A673 (cell line): ENCODE measurements around the gene DNAH2. TPM values are rescaled to one million over a fixed set of nuclear protein-coding genes. Genes with fewer than 3 reads are reported as not detected.
A peak's percentile ranks its signal among the peaks of the same experiment; 100 is the strongest.
"Not testable (repeated sequence)": the region's sequence is repeated elsewhere in the genome, so short reads cannot be mapped to it uniquely, and the experiment has no call there.

Experiments
- BruUV-seq: library from RNA; stranded (reverse); fragments of 400-500 nt; replicated peaks from 2 replicates; lab custom pipeline; 2021; lab: Mats Ljungman, UMichigan
- CTCF ChIA-PET: fragments of 300-600 bp; sonication (Branson Sonifier 250); formaldehyde crosslinking; loops from one replicate; lab custom pipeline; 2022; ENCODE audit warnings: antibody characterized with exemption; lab: Charles Lee
- POLR2A ChIA-PET: fragments of 300-600 bp; sonication (Branson Sonifier 250); formaldehyde crosslinking; loops from one replicate; lab custom pipeline; 2022; ENCODE audit warnings: antibody characterized with exemption; ENCODE audit not compliant: low non-redundant PET; lab: Charles Lee
- DNase-seq: peaks from one replicate; pipeline ENCODE4 v3.0.0-alpha.2; 2015; ENCODE audit warnings: low spot score
- H3K27ac ChIP-seq: fragments of 200-600 bp; sonication (generic); 2 replicates; pipeline ENCODE4 v1.5.1; 2016; ENCODE audit warnings: mixed run types, low read depth, mild to moderate bottlenecking, mixed read lengths, antibody characterized with exemption, low read length; ENCODE audit not compliant: poor library complexity, severe bottlenecking
- H3K27me3 ChIP-seq: fragments of 200-600 bp; sonication (generic); replicated peaks from 2 replicates; pipeline ENCODE4 v1.6.1; 2017; ENCODE audit warnings: mixed run types, low read depth, mild to moderate bottlenecking, mixed read lengths, antibody characterized with exemption, low read length; ENCODE audit not compliant: insufficient read depth, poor library complexity
- H3K36me3 ChIP-seq: fragments of 200-600 bp; sonication (generic); 2 replicates; pipeline ENCODE4 v1.6.1; 2016; ENCODE audit warnings: mixed run types, mild to moderate bottlenecking, mixed read lengths, antibody characterized with exemption, low read length; ENCODE audit not compliant: insufficient read depth, poor library complexity, severe bottlenecking
- H3K4me1 ChIP-seq: fragments of 200-600 bp; sonication (generic); 2 replicates; pipeline ENCODE4 v1.6.1; 2017; ENCODE audit warnings: mixed run types, mild to moderate bottlenecking, mixed read lengths, antibody characterized with exemption, low read length; ENCODE audit not compliant: insufficient read depth, poor library complexity, severe bottlenecking
- H3K4me3 ChIP-seq: fragments of 200-600 bp; sonication (generic); 2 replicates; pipeline ENCODE4 v1.5.1; 2016; ENCODE audit warnings: low read depth, mixed run types, mild to moderate bottlenecking, mixed read lengths, low read length; ENCODE audit not compliant: poor library complexity, severe bottlenecking
- H3K9me3 ChIP-seq: fragments of 200-600 bp; sonication (generic); 2 replicates; pipeline ENCODE4 v1.6.1; 2016; ENCODE audit warnings: mixed run types, low read depth, mild to moderate bottlenecking, mixed read lengths, antibody characterized with exemption, low read length; ENCODE audit not compliant: poor library complexity, severe bottlenecking
- CTCF ChIP-seq: fragments of 300-800, 200-600 bp; sonication (generic); conservative IDR thresholded peaks from 2 replicates; pipeline ENCODE4 v1.5.1; 2017; ENCODE audit warnings: low read depth, mild to moderate bottlenecking, antibody characterized with exemption, low read length, moderate library complexity, mixed read lengths
- EZH2 ChIP-seq: fragments of 200-600 bp; sonication (generic); IDR thresholded peaks from 2 replicates; pipeline ENCODE4 v1.6.1; 2017; ENCODE audit warnings: borderline replicate concordance, low read depth, mild to moderate bottlenecking, mixed read lengths, antibody characterized with exemption, low read length; ENCODE audit not compliant: poor library complexity, severe bottlenecking
- intact Hi-C: fragments of 100-400 bp; cut with micrococcal nuclease; formaldehyde crosslinking; loops from one replicate; pipeline ENCODE4 v1.10.0; 2022; ENCODE audit not compliant: unreplicated experiment
- total RNA-seq: library from RNA; stranded (reverse); gene quantifications from 2 replicates; pipeline ENCODE4 v1.2.3, GENCODE V29; 2021

The DNAH2 gene
- total RNA-seq, 1 experiment from 2014 or later, result 0.15 TPM

- intact Hi-C loops, result loop anchor here (1.0 to 5.0 kb wide), 4 partner anchors 34 to 194 kb away; no protein-coding TSS in a partner anchor
- TF ChIP-seq EZH2, result no peak
- TF ChIP-seq CTCF, result peak; percentile 74
- no peak overlapping the region for H3K27ac ChIP-seq
- POLR2A ChIA-PET, result no interaction called here
- CTCF ChIA-PET, result interaction anchor here (0.7 to 1.4 kb wide), 5 partner anchors 28 to 256 kb away, joined by 3 to 11 read pairs (median 6); no protein-coding TSS in a partner anchor
- no TSS peak for BruUV-seq
- H3K27me3 ChIP-seq, result no peaks in the 10 kb centered on the region
- peak; percentile 80 for DNase-seq
- H3K4me1 ChIP-seq, result peaks cover 12% of the 10 kb centered on the region
- H3K9me3 ChIP-seq, result no peaks in the 10 kb centered on the region
- no peaks in the 10 kb centered on the region for H3K36me3 ChIP-seq
- no peak overlapping the region for H3K4me3 ChIP-seq
These were observed 145.3 kb downstream of the DNAH2 start for GRCh38 chr17:7862692-7863437.

GRCh38 chr17:7864384-7864783, 146.8 kb downstream of the DNAH2 start:
- H3K4me1 ChIP-seq, POLR2A ChIA-PET, H3K9me3 ChIP-seq, H3K4me3 ChIP-seq, CTCF ChIA-PET, H3K36me3 ChIP-seq, BruUV-seq, H3K27ac ChIP-seq, DNase-seq, H3K27me3 ChIP-seq: not testable (repeated sequence)
- intact Hi-C loops, result loop anchor here (5.0 kb wide), 2 partner anchors 33 to 193 kb away; no protein-coding TSS in a partner anchor

GRCh38 chr17:7864995-7865650, 147.6 kb downstream of the DNAH2 start:
- DNase-seq, result no peak
- no peak overlapping the region for H3K4me3 ChIP-seq
- H3K36me3 ChIP-seq, result no peaks in the 10 kb centered on the region
- H3K9me3 ChIP-seq, result no peaks in the 10 kb centered on the region
- intact Hi-C loops, result loop anchor here (5.0 kb wide), 2 partner anchors 32 to 192 kb away; no protein-coding TSS in a partner anchor
- ChIA-PET POLR2A (interaction anchor here (0.6 kb wide), 1 partner anchor 241 kb away, joined by 19 read pairs; no protein-coding TSS in a partner anchor), CTCF (interaction anchor here (0.6 kb wide), 2 partner anchors 14 to 33 kb away, joined by 3 to 4 read pairs; no protein-coding TSS in a partner anchor)
- no peaks in the 10 kb centered on the region for H3K27me3 ChIP-seq
- no TSS peak for BruUV-seq
- TF ChIP-seq EZH2 (no peak), CTCF (no peak)
- H3K27ac ChIP-seq, result no peak overlapping the region
- peaks cover 4% of the 10 kb centered on the region for H3K4me1 ChIP-seq
